ENCODE data around the gene KIAA1614.
"Not testable (repeated sequence)": the region's sequence is repeated elsewhere in the genome, so short reads cannot be mapped to it uniquely, and the experiment has no call there.

KIAA1614 gene

DNA sequence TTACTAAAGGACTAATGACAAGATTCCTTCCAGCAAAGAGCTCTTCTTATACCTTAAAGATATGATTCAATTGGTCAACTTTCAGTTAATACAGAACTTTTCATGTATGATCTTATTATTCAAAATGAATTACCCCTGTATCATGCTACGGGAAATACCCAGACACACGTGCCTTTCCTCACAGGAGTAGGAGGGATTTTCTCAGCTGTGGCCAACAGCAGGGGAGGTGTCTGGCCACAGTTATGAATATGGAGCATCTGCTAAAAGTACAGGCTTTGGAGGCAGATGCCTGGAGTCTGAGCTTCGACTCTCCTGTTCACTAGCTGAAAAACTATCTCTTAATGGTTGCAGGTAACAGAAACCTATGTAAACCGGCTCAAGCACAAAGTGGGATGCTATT lies 53.6 kb downstream of the KIAA1614 start:
- DNase-seq = no peak

DNA sequence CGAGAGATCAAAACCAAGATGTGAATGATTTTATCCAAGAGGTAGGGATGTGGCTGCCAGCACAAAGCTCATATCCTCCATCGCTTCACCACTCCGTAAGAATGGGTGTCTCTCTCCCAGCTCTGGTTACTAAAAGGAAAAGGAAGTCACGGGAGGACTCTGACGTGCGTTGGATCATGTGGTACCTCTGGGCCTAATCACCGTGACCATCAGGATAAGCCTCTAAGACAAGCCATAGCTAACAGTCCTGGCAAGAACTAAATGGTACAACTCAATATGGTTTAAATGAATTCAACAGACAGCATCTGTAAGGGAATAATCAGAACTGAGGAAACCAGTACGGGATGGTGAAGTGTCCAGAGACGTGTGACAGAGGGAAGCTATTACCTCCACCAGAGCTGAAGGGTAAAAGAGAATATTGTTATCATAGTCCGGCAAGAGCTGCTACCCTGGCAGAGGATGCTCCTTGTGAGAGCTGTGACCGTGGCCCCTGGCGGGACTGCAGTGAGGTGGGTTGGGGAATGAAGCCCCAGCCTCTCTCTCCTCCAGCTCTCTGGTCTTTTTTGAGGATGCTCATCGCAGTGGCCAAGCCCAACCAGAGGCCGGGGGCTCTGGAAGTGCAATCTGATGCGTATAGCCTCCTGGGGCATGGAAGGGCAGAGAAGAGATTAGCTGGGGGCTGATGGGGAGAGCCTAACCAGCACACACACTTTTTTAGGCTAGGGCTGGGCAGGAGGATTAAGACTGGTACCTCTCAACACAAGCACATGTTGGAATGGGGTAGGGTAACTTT lies 54.2 kb downstream of the KIAA1614 start:
- no peak for DNase-seq

DNA sequence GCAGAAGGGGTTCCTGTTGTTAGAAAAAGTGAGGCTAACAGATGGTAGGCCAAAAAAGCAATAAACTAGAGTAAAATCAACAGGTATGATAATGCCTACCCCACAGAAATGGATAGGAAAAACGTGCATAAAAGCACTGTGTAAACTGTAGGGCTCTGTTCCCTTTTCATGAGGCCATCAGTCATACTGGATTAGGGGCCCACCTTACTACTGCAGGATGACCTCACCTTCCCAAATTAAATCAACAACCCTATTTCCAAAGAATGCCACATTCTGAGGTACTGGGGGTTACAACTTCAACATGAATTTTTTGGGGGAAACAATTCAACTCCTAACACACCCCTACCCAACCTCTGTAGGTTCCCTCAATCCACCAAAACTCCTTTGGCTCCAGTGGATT lies 54.9 kb downstream of the KIAA1614 start:
- DNase-seq = no peak

GRCh38 chr1:180968834-180969233 lies 56.1 kb downstream of the KIAA1614 start:
- not testable (repeated sequence) for DNase-seq

DNA sequence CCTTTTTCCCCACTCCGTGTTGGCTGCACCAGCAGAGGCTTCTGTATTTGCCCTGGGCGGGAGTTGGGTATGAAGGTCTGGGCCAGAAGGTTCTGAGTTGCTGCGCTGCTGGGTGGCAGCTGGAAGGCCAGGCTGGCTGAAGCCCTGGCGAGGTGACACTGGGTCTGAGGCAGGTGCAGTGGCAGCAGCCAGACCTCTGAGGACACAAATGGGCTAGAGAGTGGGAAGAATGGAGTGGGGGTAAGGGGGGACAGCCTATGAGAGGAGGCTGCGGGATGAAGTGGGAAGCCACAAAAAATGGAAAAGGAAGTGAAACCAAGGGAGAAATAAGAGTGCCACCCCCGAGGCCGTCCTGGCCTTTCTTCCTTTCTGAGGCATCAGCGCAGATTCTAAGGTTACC lies 56.7 kb downstream of the KIAA1614 start:
- DNase-seq = no peak

DNA sequence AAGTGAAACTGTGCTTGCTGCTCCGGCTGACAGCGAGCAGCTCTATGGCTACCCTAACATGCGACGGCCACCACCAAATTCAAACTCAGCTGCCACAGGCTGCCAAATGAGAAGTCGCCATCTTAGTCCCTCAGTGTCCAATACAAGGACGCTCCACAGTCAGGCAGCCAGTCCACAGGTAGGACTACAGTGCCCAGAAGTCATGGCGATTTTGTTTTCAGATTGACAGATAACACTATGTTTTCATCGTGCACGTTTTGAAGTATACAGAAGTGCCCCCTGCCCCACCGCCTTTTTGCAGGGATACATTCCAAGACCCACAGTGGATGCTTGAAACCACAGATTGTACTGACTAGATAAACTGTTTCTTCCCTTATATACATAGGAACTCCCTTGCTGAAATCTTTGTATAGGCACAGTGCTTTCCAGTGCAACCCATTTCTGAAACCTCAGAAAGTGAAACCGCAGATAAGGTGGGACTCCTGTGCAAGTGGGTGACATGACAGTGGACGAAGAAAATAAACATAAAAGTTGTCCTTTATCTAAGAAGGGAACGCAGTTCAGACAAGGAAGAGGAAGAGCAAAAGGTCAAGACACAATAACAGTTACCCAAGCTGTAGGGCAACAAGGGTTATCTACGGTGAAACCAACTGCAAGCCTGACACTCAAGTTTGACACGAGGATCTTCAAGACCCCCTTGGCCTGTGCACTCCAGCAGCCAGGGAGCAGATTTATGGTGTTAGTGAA lies 57.8 kb downstream of the KIAA1614 start:
- no peak for DNase-seq

- no peak for DNase-seq
Measured at GRCh38 chr1:180971273-180971997, 58.7 kb downstream of the KIAA1614 start.

DNA sequence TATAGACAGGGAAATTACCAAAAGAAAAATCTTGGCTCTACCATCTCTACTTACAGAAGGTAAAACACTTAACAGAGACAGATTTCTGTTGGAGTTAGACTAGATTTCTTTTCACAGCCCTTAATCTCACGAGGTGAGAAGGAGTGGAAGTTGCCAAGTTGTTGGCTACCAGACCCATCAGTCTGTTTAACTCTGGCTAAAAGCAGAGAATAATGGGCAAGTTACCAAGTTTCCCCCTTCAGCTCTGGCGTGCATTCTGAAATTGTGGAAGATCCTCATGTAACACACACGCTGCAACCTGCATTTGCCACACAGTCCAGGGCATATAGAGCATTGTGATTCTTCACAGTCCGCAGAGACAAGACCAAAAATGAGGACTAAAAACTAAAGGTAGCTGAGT lies 60.7 kb downstream of the KIAA1614 start:
- DNase-seq = no peak

GRCh38 chr1:180974236-180974635 lies 61.5 kb downstream of the KIAA1614 start:
- DNase-seq = no peak

- DNase-seq = no peak
Measured at GRCh38 chr1:180975551-180975950, 62.9 kb downstream of the KIAA1614 start.

- no peak for DNase-seq
Measured at GRCh38 chr1:180976191-180976590, 63.5 kb downstream of the KIAA1614 start.

GRCh38 chr1:180976732-180977357 lies 64.1 kb downstream of the KIAA1614 start:
- DNase-seq = no peak

- DNase-seq = no peak
Measured at GRCh38 chr1:180981596-180982387, 69.1 kb downstream of the KIAA1614 start.

GRCh38 chr1:180982422-180982821 lies 69.7 kb downstream of the KIAA1614 start:
- no peak for DNase-seq

DNA sequence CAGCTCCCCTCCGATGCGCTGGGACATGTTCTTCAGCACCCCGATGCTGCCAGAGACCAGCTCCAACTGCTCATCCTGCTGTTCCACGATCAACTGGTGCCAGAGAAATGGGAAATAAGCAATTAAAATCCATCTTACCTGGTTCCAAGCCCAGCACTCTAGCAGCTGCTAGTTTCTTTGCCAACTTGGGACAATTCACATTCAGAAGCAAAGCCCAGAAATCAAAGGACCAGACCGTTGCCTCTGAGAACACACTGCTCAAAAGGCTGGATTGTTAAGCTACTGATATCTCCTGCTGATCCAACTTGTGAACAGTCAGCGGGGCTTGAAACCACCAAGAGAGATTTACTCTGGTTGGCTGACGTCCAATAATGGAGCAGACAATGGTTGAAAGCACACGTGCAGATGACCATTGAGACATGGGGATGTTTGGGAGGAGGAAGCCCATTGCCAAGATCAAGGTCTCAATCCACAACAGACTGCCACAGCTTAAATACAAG lies 75.6 kb downstream of the KIAA1614 start:
- no peak for DNase-seq

DNA sequence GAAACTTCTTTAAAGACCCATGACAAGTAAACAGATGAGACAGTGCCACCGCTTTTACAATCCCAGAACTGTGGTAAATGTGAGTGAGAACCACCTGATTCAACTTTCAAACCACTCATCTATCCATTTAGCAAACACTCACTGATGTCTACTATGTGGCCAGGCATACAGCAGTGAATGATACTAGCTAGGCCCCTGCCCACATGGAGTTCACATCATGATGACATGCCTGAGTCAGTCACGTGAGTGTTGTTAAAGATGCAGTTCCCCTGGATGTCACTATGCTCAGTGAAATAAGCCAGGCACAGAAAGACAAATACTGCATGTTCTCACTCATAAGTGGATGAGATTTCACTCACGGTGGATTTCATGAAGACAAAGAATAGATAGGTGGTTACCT lies 81.6 kb downstream of the KIAA1614 start:
- DNase-seq = no peak

DNA sequence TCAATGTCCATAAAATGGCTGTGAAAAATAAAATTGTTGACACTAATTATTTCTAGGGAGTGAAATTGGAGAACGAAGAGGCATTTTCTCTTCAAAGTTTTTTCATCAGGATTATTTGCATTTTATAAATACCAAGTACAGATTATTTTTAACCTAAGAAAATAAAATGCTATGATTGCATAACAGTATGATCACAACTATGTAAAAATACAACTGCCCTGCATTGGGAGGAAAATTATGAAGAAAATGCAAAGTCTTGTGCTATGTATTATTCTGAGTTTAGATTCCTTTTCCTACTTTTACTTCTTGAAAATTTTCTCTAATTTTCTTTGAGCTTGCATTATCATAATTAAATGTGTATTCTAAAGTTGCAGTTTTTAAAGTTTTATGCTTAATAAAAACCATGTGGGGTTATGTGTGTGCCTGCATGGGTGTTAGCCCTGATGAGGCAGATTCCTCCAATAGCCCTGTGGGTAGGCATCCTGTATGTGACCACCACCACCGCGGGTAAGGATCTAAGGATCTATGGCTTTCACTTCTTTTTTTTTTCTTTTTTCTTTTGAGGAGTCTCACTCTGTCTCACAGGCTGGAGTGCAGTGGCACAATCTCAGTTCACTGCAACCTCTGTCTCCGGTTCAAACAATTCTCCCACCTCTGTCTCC lies 85.3 kb downstream of the KIAA1614 start:
- no peak for DNase-seq

Data from NCI-H1417 treated with DMSO at 0.1 percent for 48 hours (cell line).